Smooth muscle cell (in vitro differentiated cells): ENCODE measurements around the gene IL19. TPM values are rescaled to one million over a fixed set of nuclear protein-coding genes. Genes with fewer than 3 reads are reported as not detected.

Experiments
- DNase-seq: peaks from one replicate; lab custom pipeline; 2025; ENCODE audit not compliant: unreplicated experiment; lab: John Stamatoyannopoulos, UW
- H2AFZ ChIP-seq: fragments of 200-600 bp; sonication (generic); 2 replicates; pipeline ENCODE4 v1.6.0; 2016; ENCODE audit warnings: antibody characterized with exemption, low read depth, mild to moderate bottlenecking
- H3F3A ChIP-seq: fragments of 200-600 bp; sonication (generic); 2 replicates; pipeline ENCODE4 v1.6.0; 2017; ENCODE audit warnings: antibody characterized with exemption, low read depth
- H3K27ac ChIP-seq: fragments of 200-600 bp; sonication (generic); 2 replicates; pipeline ENCODE4 v1.5.1; 2016; ENCODE audit warnings: low read depth, mild to moderate bottlenecking
- H3K27me3 ChIP-seq: fragments of 200-600 bp; sonication (generic); 2 replicates; pipeline ENCODE4 v1.6.1; 2016; ENCODE audit warnings: low read depth, mild to moderate bottlenecking
- H3K36me3 ChIP-seq: fragments of 200-600 bp; sonication (generic); 2 replicates; pipeline ENCODE4 v1.5.1; 2016; ENCODE audit warnings: low read depth
- H3K4me1 ChIP-seq: fragments of 200-600 bp; sonication (generic); 2 replicates; pipeline ENCODE4 v1.5.1; 2016; ENCODE audit warnings: low read depth
- H3K4me2 ChIP-seq: fragments of 200-600 bp; sonication (generic); 2 replicates; pipeline ENCODE4 v1.6.0; 2016; ENCODE audit warnings: mild to moderate bottlenecking
- H3K4me3 ChIP-seq: fragments of 200-600 bp; sonication (generic); 2 replicates; pipeline ENCODE4 v1.5.1; 2016; ENCODE audit warnings: mild to moderate bottlenecking
- H3K79me2 ChIP-seq: fragments of 200-600 bp; sonication (generic); 2 replicates; pipeline ENCODE4 v1.6.0; 2016; ENCODE audit warnings: low read depth, mild to moderate bottlenecking
- H3K9ac ChIP-seq: fragments of 200-600 bp; sonication (generic); 2 replicates; pipeline ENCODE4 v1.6.0; 2016; ENCODE audit warnings: low read depth
- H3K9me3 ChIP-seq: fragments of 200-600 bp; sonication (generic); replicated peaks from 2 replicates; pipeline ENCODE4 v1.5.1; 2016; ENCODE audit warnings: low read depth
- H4K20me1 ChIP-seq: fragments of 200-600 bp; sonication (generic); 2 replicates; pipeline ENCODE4 v1.6.0; 2016; ENCODE audit warnings: low read depth
- CTCF ChIP-seq: fragments of 200-600 bp; sonication (generic); IDR thresholded peaks from 2 replicates; pipeline ENCODE4 v1.5.1; 2017; ENCODE audit warnings: borderline replicate concordance, mild to moderate bottlenecking, antibody characterized with exemption; ENCODE audit not compliant: insufficient read depth, poor library complexity, severe bottlenecking
- WGBS: methylation state at CpG from one replicate; pipeline ENCODE4 v1.1.7; 2016; ENCODE audit warnings: low lambda C conversion rate; 5-methylcytosine and 5-hydroxymethylcytosine counted together
- polyA plus RNA-seq: library from polyadenylated mRNA; unstranded; fragments of >200 nt; fragmentation: Nextera tagmentation; extraction: Ambion mirVana; gene quantifications from 2 replicates; pipeline ENCODE4 v1.2.1, GENCODE V29; 2016
- total RNA-seq: library from RNA; depleted of rRNA; stranded (reverse); fragments of >200 nt; gene quantifications from 2 replicates; pipeline ENCODE4 v1.2.3, GENCODE V29; 2014

Gene IL19
- total and polyA plus RNA-seq, 2 experiments from 2014 or later = 0.35 TPM; not detected in 1

DNA sequence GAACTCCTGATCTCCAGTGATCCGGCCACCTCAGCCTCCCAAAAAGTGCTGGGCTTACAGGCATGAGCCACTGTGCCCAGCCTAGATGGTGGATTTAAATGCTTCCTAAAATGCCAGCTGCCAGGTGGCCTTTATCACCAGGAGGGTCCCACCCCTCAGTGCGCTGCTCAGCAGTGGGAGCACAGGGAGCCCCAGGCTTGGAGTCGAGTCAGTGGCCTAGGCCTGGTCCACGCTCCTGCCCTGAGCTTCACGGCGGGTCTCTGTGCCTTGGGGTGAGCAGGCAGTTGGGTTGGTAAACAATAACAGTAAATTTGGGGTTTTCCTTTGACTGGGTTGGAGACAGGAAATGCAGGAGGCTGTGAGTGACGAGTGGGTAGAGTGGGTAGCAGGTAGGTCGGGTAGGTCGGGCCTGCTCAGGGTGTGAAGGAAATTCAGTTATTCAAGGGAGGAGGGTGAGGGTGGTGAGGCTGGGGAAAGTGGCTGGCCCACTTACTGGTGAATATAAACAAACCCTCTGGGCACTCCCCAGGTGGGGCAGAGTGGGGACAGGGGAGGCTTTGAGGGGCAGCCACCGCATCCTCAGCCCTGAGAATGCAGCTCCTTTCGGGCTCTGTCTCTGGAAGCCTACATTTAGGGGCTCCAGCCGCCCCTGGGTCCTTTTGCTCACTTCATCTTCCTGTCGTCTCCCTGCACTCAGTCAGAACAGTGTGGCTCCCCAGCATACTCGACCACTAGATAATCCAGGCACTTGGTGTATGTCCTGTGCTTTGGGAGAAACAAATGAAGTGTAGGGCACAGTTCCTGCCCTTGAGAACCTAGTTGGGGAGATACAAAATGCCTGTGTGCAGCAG, 33.5 kb upstream of the IL19 start:
- H2AFZ ChIP-seq = no peak overlapping the region
- TF ChIP-seq CTCF = no peak
- peaks cover 6% of the 10 kb centered on the region for H3F3A ChIP-seq
- 90% methylated on average over 13 of the region's 14 CpGs for WGBS
- H4K20me1 ChIP-seq = peaks cover 54% of the 10 kb centered on the region
- H3K79me2 ChIP-seq = no peaks in the 10 kb centered on the region
- no peaks in the 10 kb centered on the region for H3K4me1 ChIP-seq
- no peak overlapping the region for H3K4me2 ChIP-seq
- H3K9me3 ChIP-seq = no peaks in the 10 kb centered on the region
- H3K36me3 ChIP-seq = no peaks in the 10 kb centered on the region
- no peak for DNase-seq
- H3K27ac ChIP-seq = no peak overlapping the region
- H3K9ac ChIP-seq = no peak overlapping the region
- H3K27me3 ChIP-seq = no peaks in the 10 kb centered on the region
- H3K4me3 ChIP-seq = no peak overlapping the region

DNA sequence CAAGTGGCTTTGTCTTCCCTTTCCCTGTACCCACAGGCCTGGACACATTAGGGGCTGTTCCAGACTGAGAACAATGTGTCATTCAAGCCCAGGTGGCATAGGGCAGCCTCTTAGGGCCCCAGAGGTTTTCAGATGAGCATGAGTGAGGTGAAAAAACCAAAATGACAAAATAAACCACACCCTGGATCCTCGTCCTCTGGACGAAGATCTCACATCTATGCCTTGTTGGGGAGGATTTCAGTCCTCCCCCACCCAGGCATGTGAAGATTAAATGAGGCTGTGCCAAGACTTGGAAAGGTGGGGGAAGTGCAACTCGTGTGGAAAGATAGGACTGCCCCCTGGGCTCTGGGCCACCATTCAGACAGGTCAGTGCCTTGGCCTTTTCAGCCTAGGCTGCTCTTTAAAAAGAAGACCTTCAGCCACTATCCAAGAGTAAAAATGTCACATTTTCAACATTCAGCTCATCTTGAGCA, 32.8 kb upstream of the IL19 start:
- TF ChIP-seq CTCF = no peak
- Histone ChIP-seq H3F3A (peaks cover 6% of the 10 kb centered on the region), H3K79me2 (no peaks in the 10 kb centered on the region), H3K36me3 (no peaks in the 10 kb centered on the region), H3K4me1 (no peaks in the 10 kb centered on the region), H3K9me3 (no peaks in the 10 kb centered on the region), H3K27me3 (no peaks in the 10 kb centered on the region), H2AFZ (no peak overlapping the region), H3K9ac (no peak overlapping the region), H4K20me1 (peaks cover 47% of the 10 kb centered on the region), H3K27ac (no peak overlapping the region), H3K4me3 (no peak overlapping the region), H3K4me2 (no peak overlapping the region)
- DNase-seq = no peak
- WGBS = 81% methylated on average over 3 of the region's 3 CpGs

- DNase-seq = no peak
- TF ChIP-seq CTCF = peak; percentile 28
- Histone ChIP-seq H3K4me2 (no peak overlapping the region), H2AFZ (no peak overlapping the region), H4K20me1 (peaks cover 38% of the 10 kb centered on the region), H3K9ac (no peak overlapping the region), H3F3A (peaks cover 6% of the 10 kb centered on the region), H3K4me3 (no peak overlapping the region), H3K79me2 (no peaks in the 10 kb centered on the region), H3K4me1 (no peaks in the 10 kb centered on the region), H3K27me3 (no peaks in the 10 kb centered on the region), H3K36me3 (no peaks in the 10 kb centered on the region), H3K27ac (no peak overlapping the region), H3K9me3 (no peaks in the 10 kb centered on the region)
- whole genome bisulfite sequencing = 85% methylated on average over 3 of the region's 3 CpGs
Observed at GRCh38 chr1:206738370-206739366, 31.9 kb upstream of the IL19 start.
